ENCODE data around the gene LRRC8C. TPM values are rescaled to one million over a fixed set of nuclear protein-coding genes. Genes with fewer than 3 reads are reported as not detected.

LRRC8C gene
- total RNA-seq, 1 donor from 2014 or later: 30.0 TPM

- peak; percentile 78 for DNase-seq
Observed at GRCh38 chr1:89635825-89636815, 3.2 kb downstream of the LRRC8C start.

GRCh38 chr1:89637496-89637895, 4.6 kb downstream of the LRRC8C start:
- DNase-seq: no peak

GRCh38 chr1:89640440-89640839, 7.5 kb downstream of the LRRC8C start:
- no peak for DNase-seq

DNA sequence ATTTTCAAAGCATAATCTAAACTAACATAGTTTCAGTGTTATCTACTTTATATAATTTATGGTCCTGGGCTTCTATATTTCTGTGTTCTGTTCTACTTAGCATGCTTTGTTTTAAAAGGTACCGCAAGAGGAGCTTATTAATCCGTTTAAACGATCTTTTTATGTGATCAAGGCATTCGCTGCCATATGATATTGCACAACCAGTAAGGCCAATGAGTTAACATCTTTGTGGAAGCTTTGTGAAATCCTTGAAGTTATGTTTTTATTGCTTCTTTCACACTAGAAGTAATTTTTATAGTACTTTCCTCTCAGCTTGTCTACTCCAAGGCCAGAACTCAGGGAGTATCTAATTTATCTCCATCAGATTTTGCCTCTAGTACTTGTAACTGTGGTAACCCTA, 8.9 kb downstream of the LRRC8C start:
- no peak for DNase-seq

GRCh38 chr1:89643577-89643976, 10.7 kb downstream of the LRRC8C start:
- peak; percentile 53 for DNase-seq

DNA sequence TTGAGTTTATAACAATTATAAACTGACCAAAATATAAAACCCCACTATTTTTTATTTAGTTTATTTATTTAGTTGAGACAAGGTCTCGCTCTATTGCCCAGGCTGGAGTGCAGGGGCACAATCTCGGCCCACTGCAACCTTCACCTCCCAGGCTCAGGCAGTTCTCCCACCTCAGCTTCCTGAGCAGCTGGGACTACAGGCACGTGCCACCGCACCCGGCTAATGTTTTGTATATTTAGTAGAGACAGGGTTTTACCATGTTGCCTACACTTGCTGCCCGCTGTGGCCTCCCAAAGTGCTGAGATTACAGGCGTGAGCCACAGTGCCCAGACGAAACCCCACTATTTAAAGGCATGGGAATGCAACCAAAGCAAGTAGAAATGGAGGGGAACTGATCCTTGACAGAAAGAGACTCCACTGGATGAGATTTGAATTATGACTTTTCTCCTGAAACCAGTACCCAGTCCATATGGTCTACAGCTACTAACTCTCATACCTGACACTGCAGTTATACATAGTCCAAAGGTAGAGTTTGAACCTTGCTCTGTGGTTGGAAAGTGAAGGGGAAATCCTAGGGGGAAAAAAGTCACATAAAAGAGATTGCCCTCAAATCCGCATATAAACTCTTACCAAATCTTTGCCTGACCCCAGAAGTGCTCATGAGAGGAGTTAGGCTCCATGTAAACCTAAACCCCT, 11.3 kb downstream of the LRRC8C start:
- no peak for DNase-seq

DNA sequence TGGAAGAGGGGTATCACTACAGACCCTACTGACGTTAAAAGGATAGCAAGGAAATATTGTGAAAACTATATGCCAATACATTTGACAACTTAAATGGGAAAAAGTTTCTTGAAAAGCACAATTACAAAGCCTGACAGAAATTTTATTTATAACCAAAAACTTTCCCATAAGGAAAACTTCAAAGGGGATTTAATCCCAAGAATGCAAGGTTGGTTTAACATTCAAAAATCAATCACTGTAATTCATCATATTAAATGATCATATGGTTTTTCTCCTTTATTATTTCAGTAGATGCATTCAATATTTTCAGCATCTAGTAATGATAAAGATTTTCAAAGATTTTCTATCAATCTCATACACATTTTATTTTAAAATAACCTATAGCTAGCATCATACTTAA, 13.3 kb downstream of the LRRC8C start:
- DNase-seq: no peak

- DNase-seq: no peak
Observed at GRCh38 chr1:89649783-89650182, 16.9 kb downstream of the LRRC8C start.

GRCh38 chr1:89652373-89652772, 19.5 kb downstream of the LRRC8C start:
- DNase-seq: no peak

DNA sequence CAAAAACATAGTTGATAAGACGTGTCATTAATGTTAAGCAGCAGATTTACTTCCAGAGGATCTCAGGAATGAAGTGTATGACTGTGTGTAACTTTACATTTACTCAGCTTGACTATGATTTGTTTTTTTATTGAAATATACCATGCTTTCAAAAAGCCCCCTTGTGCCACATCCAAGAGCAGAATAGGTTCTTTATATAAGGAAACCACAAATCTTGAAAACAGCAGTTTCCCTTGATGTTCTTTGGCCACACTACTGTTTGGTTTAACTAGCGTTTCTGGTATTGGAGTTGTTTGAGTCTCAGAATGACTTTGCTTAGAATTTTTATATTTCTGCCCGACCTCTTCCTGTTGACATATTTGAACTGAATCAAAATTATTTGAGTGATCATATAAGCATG, 25.0 kb downstream of the LRRC8C start:
- no peak for DNase-seq

GRCh38 chr1:89659322-89660081, 26.6 kb downstream of the LRRC8C start:
- no peak for DNase-seq

DNA sequence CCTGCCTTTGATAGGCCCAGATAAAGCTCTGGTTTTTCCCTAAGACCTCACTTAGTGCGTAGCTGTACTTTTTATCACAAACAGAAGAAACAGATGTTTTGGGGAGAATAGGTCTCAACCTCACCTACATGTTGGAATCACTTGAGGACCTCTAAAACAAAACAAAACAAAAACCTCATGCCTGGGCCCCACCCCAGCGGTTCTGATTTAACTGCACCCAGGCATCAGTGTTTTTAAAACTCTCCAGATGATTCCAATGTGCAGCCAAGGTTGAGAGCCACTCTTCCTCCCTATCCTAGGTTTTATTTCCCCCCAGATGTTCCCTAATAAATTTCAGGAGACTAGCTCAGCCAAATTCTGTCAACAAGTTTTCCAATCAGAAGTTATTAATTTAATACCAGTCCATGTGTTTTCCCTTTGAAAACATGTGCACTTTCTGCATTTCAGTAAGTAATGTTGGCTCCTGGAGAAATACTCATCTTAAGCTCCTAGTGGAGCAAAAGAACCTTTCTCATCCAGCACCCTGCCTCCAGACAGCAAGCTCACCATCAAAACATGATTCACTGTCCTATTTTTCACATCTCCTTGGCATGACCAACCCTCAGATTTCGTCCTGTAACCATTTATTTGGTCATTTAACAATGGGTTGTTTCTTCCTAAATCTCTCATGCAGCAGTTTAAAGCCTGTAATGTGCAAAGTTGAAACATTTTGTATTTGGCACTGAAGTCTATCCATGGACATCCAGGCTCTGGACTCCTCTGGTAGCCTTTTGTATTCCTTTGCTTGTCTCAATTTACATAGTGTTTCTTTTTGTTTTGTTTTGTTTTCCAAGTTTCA, 27.5 kb downstream of the LRRC8C start:
- peak; percentile 30 for DNase-seq

DNA sequence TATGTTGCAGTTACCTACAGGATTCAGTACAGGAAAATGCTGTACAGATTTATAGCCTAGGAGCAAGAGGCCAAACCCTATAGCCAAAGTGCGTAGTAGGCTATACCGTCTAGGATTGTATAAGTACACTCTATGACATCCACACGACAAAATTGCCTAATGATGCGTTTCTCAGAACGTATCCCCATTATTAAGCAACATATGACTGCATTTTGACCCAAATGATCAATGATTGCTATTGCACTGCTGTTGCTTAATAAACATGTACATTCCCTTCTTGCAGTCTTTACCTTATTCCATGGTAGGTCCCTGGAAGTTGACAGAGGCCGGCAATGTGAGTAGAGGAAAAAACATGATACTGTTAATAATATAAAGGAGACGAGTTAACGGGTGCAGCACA, 33.0 kb downstream of the LRRC8C start:
- no peak for DNase-seq

DNA sequence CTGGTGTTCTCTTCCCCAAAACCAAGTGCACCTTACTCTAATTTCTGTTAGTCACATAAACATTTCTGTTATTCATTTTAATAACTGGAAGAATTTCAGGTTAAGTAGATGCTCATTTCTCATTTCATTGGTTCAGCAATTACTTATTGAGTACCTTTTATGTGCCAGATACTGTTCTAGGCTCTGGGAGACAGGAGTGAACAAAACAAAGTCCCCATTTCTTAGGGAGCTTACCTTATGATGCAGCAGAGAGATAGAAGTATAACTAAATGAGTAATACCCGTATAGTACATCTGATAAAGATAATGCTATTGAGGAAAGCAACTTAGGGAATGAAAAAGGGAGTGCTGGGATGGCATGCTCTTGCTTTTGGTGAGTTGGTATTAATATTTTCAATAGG, 33.7 kb downstream of the LRRC8C start:
- no peak for DNase-seq

DNA sequence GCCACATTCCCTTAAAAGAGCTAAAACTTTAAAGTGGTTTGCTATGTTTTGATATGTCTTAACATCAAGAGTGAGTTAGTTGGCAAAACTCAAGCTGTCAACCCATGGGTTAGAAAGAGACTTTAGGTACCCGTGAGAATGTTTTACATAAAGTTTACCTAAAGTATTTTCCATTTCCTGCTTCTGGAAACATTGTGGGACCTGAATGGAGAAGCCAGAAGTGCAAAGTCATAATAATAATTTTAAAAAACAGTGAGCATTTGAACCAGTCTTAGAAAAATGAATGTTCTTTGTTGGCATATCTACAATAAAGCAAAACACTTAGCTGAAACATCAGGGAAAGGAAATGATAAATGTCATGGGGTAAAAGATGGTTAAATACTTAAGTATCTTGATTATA, 34.8 kb downstream of the LRRC8C start:
- DNase-seq: peak; percentile 60

- no peak for DNase-seq
Observed at GRCh38 chr1:89668961-89669360, 36.0 kb downstream of the LRRC8C start.

- no peak for DNase-seq
Observed at GRCh38 chr1:89669441-89669840, 36.5 kb downstream of the LRRC8C start.

- no peak for DNase-seq
Observed at GRCh38 chr1:89670163-89670562, 37.2 kb downstream of the LRRC8C start.

DNA sequence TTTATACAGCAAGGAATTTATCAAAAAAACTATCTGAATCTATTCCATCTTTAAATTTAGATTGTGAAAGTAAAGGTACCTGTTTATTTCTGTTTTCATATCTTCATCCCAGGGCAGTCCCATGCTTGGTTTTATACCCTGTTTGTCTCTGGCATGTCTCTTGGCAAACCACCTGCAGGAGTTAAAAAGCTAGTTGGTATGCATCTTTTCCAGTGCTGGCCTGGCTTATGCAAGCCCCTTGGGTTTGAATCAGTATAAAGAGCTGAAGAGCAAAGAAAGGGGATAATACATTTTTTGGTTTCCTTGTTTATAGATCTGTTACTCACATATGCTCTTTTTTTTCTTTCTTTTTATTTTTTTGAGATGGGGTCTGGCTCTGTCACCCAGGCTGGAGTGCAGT, 37.8 kb downstream of the LRRC8C start:
- no peak for DNase-seq

- peak; percentile 48 for DNase-seq
Observed at GRCh38 chr1:89671775-89672488, 39.0 kb downstream of the LRRC8C start.

DNA sequence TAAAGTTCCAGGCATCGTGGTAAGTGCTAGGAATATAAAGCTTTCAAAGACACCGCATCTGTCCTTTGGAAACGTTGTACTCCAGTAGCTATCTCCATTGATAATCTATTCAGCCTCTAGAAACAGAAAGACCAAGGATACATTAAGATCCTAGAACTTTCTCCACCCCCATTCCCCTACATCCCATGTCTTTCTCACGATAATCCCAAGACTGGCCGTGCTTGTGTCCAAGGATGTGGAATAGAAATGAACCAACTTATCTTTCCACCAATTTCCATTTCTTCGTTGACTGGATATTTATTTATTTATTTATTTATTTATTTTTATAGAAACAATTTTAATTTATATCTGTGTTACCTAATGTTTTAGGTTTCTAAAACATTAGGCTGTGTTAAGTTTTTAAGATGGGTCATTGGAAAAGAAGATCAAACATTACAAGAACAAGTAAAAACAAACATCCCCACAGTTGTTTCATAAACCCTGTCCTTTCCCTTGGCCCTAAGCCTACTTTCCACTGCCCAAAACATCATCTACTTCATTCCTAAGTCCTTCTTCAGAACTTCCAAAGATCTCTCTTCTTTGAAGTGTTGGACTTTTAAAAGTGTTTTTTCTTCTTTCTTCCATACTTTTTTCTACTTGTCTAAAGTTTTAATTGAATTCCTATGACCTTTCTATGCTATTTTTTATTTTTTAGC, 39.7 kb downstream of the LRRC8C start:
- DNase-seq: no peak

Measured in dermis blood vessel endothelial cell (primary cell).